ENCODE measurements around the gene IGSF9. TPM values are rescaled to one million over a fixed set of nuclear protein-coding genes. Genes with fewer than 3 reads are reported as not detected.

Gene IGSF9
- total and polyA plus RNA-seq, 2 of the 4 experiments (the other 2 are of a cell fraction): 0.05 TPM; not detected in 1

GRCh38 chr1:159949981-159950381, 4.6 kb upstream of the IGSF9 start:
- no peak for ATAC-seq (ENCODE audit: low read depth)
- intact Hi-C loops (cut with micrococcal nuclease): loop anchor here (10.0 kb wide), 1 partner anchor 425 kb away; no protein-coding TSS in a partner anchor
- Histone ChIP-seq H2BK15ac (ENCODE audit: low read depth, low read length) (no peak overlapping the region), H2BK120ac (ENCODE audit: low read depth, low read length) (no peak overlapping the region), H3K14ac (replicated peaks; ENCODE audit: low read depth, low read length) (no peak overlapping the region), H4K5ac (ENCODE audit: low read depth, low read length) (no peak overlapping the region), H3K27me3 (ENCODE audit: control insufficient read depth, insufficient read depth, low read length) (peaks cover 22% of the 10 kb centered on the region), H3K4me2 (ENCODE audit: low read depth, low read length) (no peak overlapping the region), H3K9ac (ENCODE audit: low read depth, low read length) (no peak overlapping the region), H2AK5ac (ENCODE audit: low read depth, low read length) (no peak overlapping the region), H3K27ac (ENCODE audit: insufficient read depth, low read length) (no peak overlapping the region), H3K23ac (ENCODE audit: low read depth, low read length) (no peak overlapping the region), H2BK5ac (ENCODE audit: low read depth, low read length, poor library complexity, severe bottlenecking) (no peak overlapping the region), H3K9me3 (ENCODE audit: control insufficient read depth, insufficient read depth, low read length) (no peaks in the 10 kb centered on the region), H3K4me3 (ENCODE audit: insufficient read depth, low read depth, low read length) (no peak overlapping the region), H4K8ac (ENCODE audit: low read depth in 2 of 2, low read length in 2 of 2) (no peak overlapping the region), H2AFZ (replicated peaks; ENCODE audit: low read length, poor library complexity) (no peak overlapping the region), H3K79me1 (ENCODE audit: low read depth in 1 of 2, low read length in 2 of 2) (no peaks in the 10 kb centered on the region), H3K9me1 (ENCODE audit: insufficient read depth, low read length) (no peaks in the 10 kb centered on the region), H3K56ac (ENCODE audit: extremely low read depth, insufficient read depth, low read length) (no peak overlapping the region), H4K20me1 (ENCODE audit: insufficient read depth, low read length) (no peaks in the 10 kb centered on the region), H3K18ac (ENCODE audit: low read depth, low read length) (no peak overlapping the region), H3K4me1 (ENCODE audit: control insufficient read depth, insufficient read depth, low read length) (peaks cover 2% of the 10 kb centered on the region; the same call in 1 of the 2 replicates), H3K36me3 (ENCODE audit: control insufficient read depth, insufficient read depth, low read length) (no peaks in the 10 kb centered on the region), H2AK9ac (replicated peaks; ENCODE audit: low read depth, low read length, poor library complexity) (no peak overlapping the region), H3K4ac (ENCODE audit: low read depth, low read length) (no peak overlapping the region), H4K91ac (ENCODE audit: insufficient read depth, low read depth, low read length) (no peak overlapping the region), H2BK20ac (ENCODE audit: low read depth, low read length) (no peak overlapping the region)
- no CpG with 5 or more reads among the region's 4 CpGs for WGBS, 2 experiments (ENCODE audit: extremely low coverage in 2 of 2, insufficient read length in 1 of 2)
- dilution Hi-C loops (cut with HindIII; ENCODE audit: low sequenced_read_pairs, unreplicated experiment): no loop called here
- BruUV-seq (replicated peaks): no TSS peak
- CTCF ChIA-PET: no interaction called here
- POLR2A ChIA-PET (ENCODE audit: unreplicated experiment): no interaction called here
- DNase-seq: no peak
- in situ Hi-C loops (cut with MboI; ENCODE audit: low sequenced_read_pairs): no loop called here
- no peak for TF ChIP-seq RAD21 (IDR thresholded peaks at IDR 0.05; ENCODE audit: low read length)
- TF ChIP-seq NFE2L2 (IDR thresholded peaks at IDR 0.05; ENCODE audit: low read depth, low read length): no peak
- TF ChIP-seq CHD1 (IDR thresholded peaks at IDR 0.05; ENCODE audit: low read depth, low read length): no peak
- no peak for TF ChIP-seq CTCF (conservative IDR thresholded peaks at IDR 0.05; ENCODE audit: low read depth, low read length)

Measured in IMR-90 (cell line).